A549 (cell line): ENCODE data around the gene TMEM63C. TPM values are rescaled to one million over a fixed set of nuclear protein-coding genes. Genes with fewer than 3 reads are reported as not detected.

Experiments
- ATAC-seq, 2 experiments: fragments of 200-7000 bp in 1 of 2; fragments of >200 bp in 1 of 2; cut with Nextera tagmentation in 1 of 2; cut with Tn5 transposase in 1 of 2; 3 replicates each; pipeline versions ENCODE4 v1.8.0 to v1.9.1; 2018 to 2020; ENCODE audit warnings: mild to moderate bottlenecking in 1 of 2, moderate library complexity in 1 of 2
- CTCF ChIA-PET: fragments of 300-600 bp; sonication (Branson Sonifier 250); formaldehyde crosslinking; extraction: SDS; loops from one replicate; lab custom pipeline; 2021; ENCODE audit warnings: antibody characterized with exemption, inconsistent platforms; lab: Yijun Ruan, JAX
- POLR2A ChIA-PET: fragments of 350-600 bp; formaldehyde crosslinking; extraction: SDS; loops from one replicate; lab custom pipeline; 2021; ENCODE audit warnings: antibody characterized with exemption, inconsistent platforms; lab: Yijun Ruan, JAX
- DNase-seq, 2 experiments: peaks; one replicate each; pipeline versions ENCODE4 v3.0.0 to v3.0.0-alpha.2; 2011 to 2016; ENCODE audit warnings: low read depth in 1 of 2, low spot score in 1 of 2
- FAIRE-seq: peaks from 2 replicates; lab custom pipeline; 2011; peaks lifted over from hg19 to GRCh38; lab: Jason Lieb, UNC
- H3K27ac ChIP-seq, 2 experiments: fragments of >200 bp; sonication (Bioruptor Twin); formaldehyde crosslinking; 3 replicates each; pipeline ENCODE4 v1.5.1; 2016 to 2017
- H3K4me1 ChIP-seq: fragments of >200 bp; sonication (Bioruptor Twin); formaldehyde crosslinking; 3 replicates; pipeline ENCODE4 v1.6.1; 2016
- H3K4me2 ChIP-seq: fragments of >200 bp; sonication (Bioruptor Twin); formaldehyde crosslinking; 3 replicates; pipeline ENCODE4 v1.6.1; 2016
- H3K4me3 ChIP-seq: fragments of >200 bp; sonication (Bioruptor Twin); formaldehyde crosslinking; 3 replicates; pipeline ENCODE4 v1.5.1; 2016
- H3K9me3 ChIP-seq: fragments of >200 bp; sonication (Bioruptor Twin); formaldehyde crosslinking; 3 replicates; pipeline ENCODE4 v1.6.1; 2016
- CBX8 ChIP-seq: fragments of 200-600 bp; sonication (generic); IDR thresholded peaks from 2 replicates; pipeline ENCODE4 v1.6.1; 2016
- CHD2 ChIP-seq: fragments of 150-350 bp; IDR thresholded peaks from 2 replicates; pipeline ENCODE4 v1.6.1; 2014; ENCODE audit warnings: low read length; ENCODE audit not compliant: partially characterized antibody
- CTCF ChIP-seq: fragments of >200 bp; sonication (Bioruptor Twin); formaldehyde crosslinking; IDR thresholded peaks from 3 replicates; pipeline ENCODE4 v1.5.1; 2016
- FOSL2 ChIP-seq, 2 experiments: fragments of 450-650 bp in 1 of 2; fragments of >200 bp in 1 of 2; sonication (Bioruptor Twin) in 1 of 2; formaldehyde crosslinking; IDR thresholded peaks; 2 replicates each; pipeline versions ENCODE4 v1.5.0 to v1.6.1; 2016 to 2020; ENCODE audit warnings: mild to moderate bottlenecking in 1 of 2, moderate library complexity in 1 of 2
- FOXS1 ChIP-seq: fragments of 250-450 bp; sonication (Bioruptor Pico); IDR thresholded peaks from 2 replicates; pipeline ENCODE4 v1.5.0; 2020; ENCODE audit warnings: mild to moderate bottlenecking, moderate library complexity
- HEYL ChIP-seq: fragments of 250-450 bp; sonication (Bioruptor Pico); IDR thresholded peaks from 2 replicates; pipeline ENCODE4 v1.8.0; 2021; ENCODE audit warnings: mild to moderate bottlenecking, moderate library complexity
- HMGXB4 ChIP-seq: fragments of 250-450 bp; sonication (Bioruptor Pico); IDR thresholded peaks from 2 replicates; pipeline ENCODE4 v1.5.0; 2021; ENCODE audit warnings: mild to moderate bottlenecking, moderate library complexity, borderline replicate concordance
- HOXA7 ChIP-seq: fragments of 250-450 bp; sonication (Bioruptor Pico); IDR thresholded peaks from 2 replicates; pipeline ENCODE4 v1.5.0; 2020; ENCODE audit warnings: mild to moderate bottlenecking, moderate library complexity
- KDM1A ChIP-seq: fragments of 200-600 bp; sonication (generic); IDR thresholded peaks from 2 replicates; pipeline ENCODE4 v1.6.1; 2016; ENCODE audit warnings: low read depth, mild to moderate bottlenecking
- MAFK ChIP-seq: fragments of 450-650 bp; IDR thresholded peaks from 2 replicates; pipeline ENCODE4 v1.6.1; 2014; ENCODE audit not compliant: partially characterized antibody
- MAZ ChIP-seq: fragments of 150-350 bp; IDR thresholded peaks from 2 replicates; pipeline ENCODE4 v1.6.1; 2014; ENCODE audit warnings: antibody characterized with exemption, low read depth, low read length, borderline replicate concordance
- NPAS2 ChIP-seq: fragments of 250-450 bp; sonication (Bioruptor Pico); IDR thresholded peaks from 2 replicates; pipeline ENCODE4 v1.8.0; 2022; ENCODE audit warnings: mild to moderate bottlenecking, moderate library complexity, borderline replicate concordance
- POLR2A ChIP-seq: IDR thresholded peaks from 2 replicates; pipeline ENCODE4 v1.6.1; 2012; ENCODE audit warnings: mild to moderate bottlenecking, low read length
- RAD21 ChIP-seq, 2 experiments: fragments of >200 bp in 1 of 2; sonication (Bioruptor Twin) in 1 of 2; formaldehyde crosslinking in 1 of 2; IDR thresholded peaks in 1 of 2; conservative IDR thresholded peaks in 1 of 2; 2 replicates in 1 of 2; 3 replicates in 1 of 2; pipeline ENCODE4 v1.6.1; 2012 to 2018; ENCODE audit warnings: inconsistent platforms in 1 of 2
- RFX5 ChIP-seq: fragments of 450-650 bp; IDR thresholded peaks from 2 replicates; pipeline ENCODE4 v1.7.1; 2014; ENCODE audit warnings: antibody characterized with exemption, mild to moderate bottlenecking, moderate library complexity
- SMC3 ChIP-seq: fragments of >200 bp; sonication (Bioruptor Twin); formaldehyde crosslinking; IDR thresholded peaks from 3 replicates; pipeline ENCODE4 v1.6.1; 2018; ENCODE audit warnings: inconsistent platforms
- TFCP2L1 ChIP-seq: fragments of 250-450 bp; sonication (Bioruptor Pico); IDR thresholded peaks from 2 replicates; pipeline ENCODE4 v1.5.0; 2021; ENCODE audit warnings: mild to moderate bottlenecking
- TP53 ChIP-seq: fragments of 250-450 bp; sonication (Bioruptor Pico); IDR thresholded peaks from 2 replicates; pipeline ENCODE4 v1.5.0; 2021; ENCODE audit warnings: mild to moderate bottlenecking, moderate library complexity
- USF2 ChIP-seq: fragments of 450-650 bp; IDR thresholded peaks from 2 replicates; pipeline ENCODE4 v1.6.1; 2014; ENCODE audit warnings: antibody characterized with exemption
- WGBS: methylation state at CpG from one replicate; pipeline ENCODE4 v1.1.6; 2017; ENCODE audit errors: missing lambda C conversion rate; 5-methylcytosine and 5-hydroxymethylcytosine counted together
- polyA plus RNA-seq, 4 experiments: library from polyadenylated mRNA; depleted of rRNA in 3 of 4; stranded (reverse); fragments of >200 nt; fragmentation: RNase III in 1 of 4; extraction: RNeasy Plus Mini Kit Qiagen cat#74134 plus additional on column Dnase treatment in 1 of 4; gene quantifications; 2 replicates in 3 of 4; 3 replicates in 1 of 4; pipeline ENCODE4 v1.2.3, GENCODE V29; 2011 to 2017
- TF ChIP-seq, protein P1 (sequence below): fragments of >200 bp; sonication (Bioruptor Twin); formaldehyde crosslinking; IDR thresholded peaks from 3 replicates; pipeline ENCODE4 v1.6.1; 2016
- TF ChIP-seq, protein P2 (sequence below): IDR thresholded peaks from 2 replicates; pipeline ENCODE4 v1.6.1; 2012

TMEM63C gene
- polyA plus RNA-seq, 2 of the 4 experiments (the other 2 are of a cell fraction) = 0.43 to 0.57 TPM

- no peak overlapping the region for H3K4me2 ChIP-seq
- H3K9me3 ChIP-seq = no peaks in the 10 kb centered on the region
- H3K4me3 ChIP-seq = no peak overlapping the region
- POLR2A ChIA-PET = no interaction called here
- TF ChIP-seq RFX5 = no peak
- TF ChIP-seq FOSL2 (IDR thresholded peaks at IDR 0.05) = no peak
- TF ChIP-seq FOSL2 (CRISPR knock-in tag; IDR thresholded peaks at IDR 0.05) = no peak
- CTCF ChIA-PET = interaction anchor here (0.9 to 5.0 kb wide), 22 partner anchors 8 to 339 kb away, joined by 3 to 45 read pairs (median 4); partner anchors contain the start of gene ZDHHC22
- 42% methylated on average over 4 of the region's 4 CpGs for WGBS
- FAIRE-seq = no peak
- no peak overlapping the region for H3K27ac ChIP-seq
- ATAC-seq = no peak
- DNase-seq = no peak
- no peaks in the 10 kb centered on the region for H3K4me1 ChIP-seq
Observed at GRCh38 chr14:77212097-77212870, 30.7 kb downstream of the TMEM63C start.

- DNase-seq (peak; percentile 45 to 72), ATAC-seq (peak; percentile 88 to 96), FAIRE-seq (no peak)
- TF ChIP-seq CTCF (peak; percentile 47), TFCP2L1 (CRISPR knock-in tag) (no peak), SMC3 (peak; percentile 56), MAZ (no peak), RAD21 (conservative IDR thresholded peaks at IDR 0.05 in 1 of 2, IDR thresholded peaks at IDR 0.05 in 1 of 2) (peak; percentile 58 to 68)
- no peak overlapping the region for H3K4me2 ChIP-seq
- H3K9me3 ChIP-seq = no peaks in the 10 kb centered on the region
- no peak overlapping the region for H3K4me3 ChIP-seq
- ChIA-PET POLR2A (no interaction called here), CTCF (interaction anchor here (0.9 to 5.0 kb wide), 25 partner anchors 9 to 340 kb away, joined by 3 to 45 read pairs (median 4); partner anchors contain the start of gene ZDHHC22)
- 7% methylated on average over 14 of the region's 17 CpGs for WGBS
- H3K4me1 ChIP-seq = no peaks in the 10 kb centered on the region
- H3K27ac ChIP-seq = no peak overlapping the region
Observed at GRCh38 chr14:77212943-77213678, 31.5 kb downstream of the TMEM63C start.

DNA sequence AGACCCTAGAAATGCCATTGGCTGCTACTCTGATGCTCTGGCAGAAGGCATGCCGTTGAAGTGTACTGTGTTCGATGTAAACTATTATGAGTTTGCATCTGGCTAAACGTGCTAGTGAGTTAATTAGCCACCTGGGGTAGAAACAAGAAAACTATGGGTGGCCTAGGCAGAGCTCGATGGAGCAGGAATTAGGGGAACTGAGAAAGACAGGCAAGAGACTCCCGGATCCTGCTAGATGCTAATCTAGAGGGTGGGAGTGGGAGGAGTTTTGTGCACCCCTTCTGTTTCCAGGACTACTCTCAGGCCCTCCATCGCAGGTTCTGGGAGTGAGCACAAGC lies 32.0 kb downstream of the TMEM63C start:
- DNase-seq (no peak), FAIRE-seq (no peak), ATAC-seq (peak in 1 of 2 experiments; percentile 13; a peak in 3 of 6 replicates)
- H3K4me3 ChIP-seq = no peak overlapping the region
- POLR2A ChIA-PET = no interaction called here
- WGBS = 21% methylated on average over 6 of the region's 6 CpGs
- no peaks in the 10 kb centered on the region for H3K9me3 ChIP-seq
- no peak overlapping the region for H3K27ac ChIP-seq
- CTCF ChIA-PET = interaction anchor here (0.9 to 5.0 kb wide), 18 partner anchors 9 to 341 kb away, joined by 3 to 45 read pairs (median 4); partner anchors contain the start of gene ZDHHC22
- H3K4me1 ChIP-seq = no peaks in the 10 kb centered on the region
- TF ChIP-seq NPAS2 (CRISPR knock-in tag) (no peak), KDM1A (no peak), HEYL (CRISPR knock-in tag) (no peak)
- TF ChIP-seq, protein P1, sequence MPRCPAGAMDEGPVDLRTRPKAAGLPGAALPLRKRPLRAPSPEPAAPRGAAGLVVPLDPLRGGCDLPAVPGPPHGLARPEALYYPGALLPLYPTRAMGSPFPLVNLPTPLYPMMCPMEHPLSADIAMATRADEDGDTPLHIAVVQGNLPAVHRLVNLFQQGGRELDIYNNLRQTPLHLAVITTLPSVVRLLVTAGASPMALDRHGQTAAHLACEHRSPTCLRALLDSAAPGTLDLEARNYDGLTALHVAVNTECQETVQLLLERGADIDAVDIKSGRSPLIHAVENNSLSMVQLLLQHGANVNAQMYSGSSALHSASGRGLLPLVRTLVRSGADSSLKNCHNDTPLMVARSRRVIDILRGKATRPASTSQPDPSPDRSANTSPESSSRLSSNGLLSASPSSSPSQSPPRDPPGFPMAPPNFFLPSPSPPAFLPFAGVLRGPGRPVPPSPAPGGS = no peak
- H3K4me2 ChIP-seq = no peak overlapping the region

- ATAC-seq = no peak
- Histone ChIP-seq H3K27ac (no peak overlapping the region), H3K4me1 (no peaks in the 10 kb centered on the region), H3K4me3 (no peak overlapping the region), H3K4me2 (no peak overlapping the region), H3K9me3 (no peaks in the 10 kb centered on the region)
- no peak for FAIRE-seq
- no peak for DNase-seq
- ChIA-PET POLR2A (no interaction called here), CTCF (interaction anchor here (1.2 to 5.0 kb wide), 7 partner anchors 8 to 338 kb away, joined by 4 to 45 read pairs (median 7); partner anchors contain the start of gene ZDHHC22)
- 21% methylated on average over 7 of the region's 7 CpGs for WGBS
- no peak for TF ChIP-seq USF2
- no peak for TF ChIP-seq FOXS1
- TF ChIP-seq, protein P2, sequence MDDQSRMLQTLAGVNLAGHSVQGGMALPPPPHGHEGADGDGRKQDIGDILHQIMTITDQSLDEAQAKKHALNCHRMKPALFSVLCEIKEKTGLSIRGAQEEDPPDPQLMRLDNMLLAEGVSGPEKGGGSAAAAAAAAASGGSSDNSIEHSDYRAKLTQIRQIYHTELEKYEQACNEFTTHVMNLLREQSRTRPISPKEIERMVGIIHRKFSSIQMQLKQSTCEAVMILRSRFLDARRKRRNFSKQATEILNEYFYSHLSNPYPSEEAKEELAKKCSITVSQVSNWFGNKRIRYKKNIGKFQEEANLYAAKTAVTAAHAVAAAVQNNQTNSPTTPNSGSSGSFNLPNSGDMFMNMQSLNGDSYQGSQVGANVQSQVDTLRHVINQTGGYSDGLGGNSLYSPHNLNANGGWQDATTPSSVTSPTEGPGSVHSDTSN = no peak
- no peak for TF ChIP-seq POLR2A
- TF ChIP-seq CBX8 = no peak
- TF ChIP-seq FOSL2 (IDR thresholded peaks at IDR 0.05) = no peak
- TF ChIP-seq FOSL2 (CRISPR knock-in tag; IDR thresholded peaks at IDR 0.05) = no peak
- no peak for TF ChIP-seq MAFK
- no peak for TF ChIP-seq TP53
- TF ChIP-seq HOXA7 = no peak
- TF ChIP-seq CHD2 = no peak
- no peak for TF ChIP-seq HMGXB4 (CRISPR knock-in tag)
Observed at GRCh38 chr14:77214216-77214615, 32.6 kb downstream of the TMEM63C start.
